Measurements from ENCODE around the gene KIF3A.

The KIF3A gene

GRCh38 chr5:132646583-132647266 lies 90.6 kb downstream of the KIF3A start:
- DNase-seq, result no peak

- no peak for DNase-seq
These were observed 93.2 kb downstream of the KIF3A start for GRCh38 chr5:132644177-132644576.

Data from anterior cingulate cortex (tissue), 58 donors.